HG03354 (cell line): ENCODE measurements around the gene FANCD2.
"Not testable (repeated sequence)": the region's sequence is repeated elsewhere in the genome, so short reads cannot be mapped to it uniquely, and the experiment has no call there.

Source experiments
- ATAC-seq: cut with Tn5 transposase; IDR thresholded peaks from one replicate; pipeline ENCODE4 v1.9.1; 2021; ENCODE audit warnings: mild to moderate bottlenecking; ENCODE audit not compliant: unreplicated experiment, poor library complexity, severe bottlenecking

Gene FANCD2

DNA sequence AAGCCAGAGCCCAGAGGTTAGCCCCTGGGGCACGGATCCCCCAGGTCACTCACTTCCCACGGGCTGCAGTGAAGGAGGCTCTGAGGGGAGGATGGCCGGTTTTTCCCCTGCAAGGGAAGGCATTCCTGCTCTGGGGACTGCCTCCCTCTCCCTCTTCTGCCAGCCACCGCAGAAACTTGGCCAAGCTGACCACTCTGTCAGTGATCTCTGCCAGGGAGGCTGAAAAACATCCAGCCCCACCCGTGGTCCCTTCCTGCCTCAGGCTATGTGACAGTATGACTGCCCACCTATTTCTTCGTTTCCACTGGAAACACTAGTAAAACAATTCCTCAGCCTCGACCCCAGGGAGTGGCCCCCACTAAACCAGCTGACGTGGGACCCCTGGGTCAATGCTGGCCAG, 14.6 kb upstream of the FANCD2 start:
- no peak for ATAC-seq

DNA sequence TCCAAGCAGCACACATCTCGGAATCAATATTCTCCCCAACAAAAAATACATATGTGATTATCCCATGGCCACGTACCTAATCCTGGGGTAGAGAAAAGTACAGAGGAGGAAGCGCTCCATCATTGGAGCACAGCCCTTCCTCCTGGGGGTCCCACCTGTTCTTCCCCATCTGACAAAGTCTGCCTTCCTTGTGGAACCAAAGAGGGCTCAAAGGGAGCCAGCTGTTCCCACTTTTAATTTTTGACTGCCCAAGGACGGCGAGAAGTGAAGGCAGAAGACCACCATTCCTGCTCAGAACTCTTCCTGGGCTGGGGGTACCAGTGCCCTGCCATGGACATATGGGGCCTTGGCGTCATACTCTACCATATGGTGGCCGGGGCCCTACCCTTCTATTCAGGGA, 14.1 kb upstream of the FANCD2 start:
- no peak for ATAC-seq

DNA sequence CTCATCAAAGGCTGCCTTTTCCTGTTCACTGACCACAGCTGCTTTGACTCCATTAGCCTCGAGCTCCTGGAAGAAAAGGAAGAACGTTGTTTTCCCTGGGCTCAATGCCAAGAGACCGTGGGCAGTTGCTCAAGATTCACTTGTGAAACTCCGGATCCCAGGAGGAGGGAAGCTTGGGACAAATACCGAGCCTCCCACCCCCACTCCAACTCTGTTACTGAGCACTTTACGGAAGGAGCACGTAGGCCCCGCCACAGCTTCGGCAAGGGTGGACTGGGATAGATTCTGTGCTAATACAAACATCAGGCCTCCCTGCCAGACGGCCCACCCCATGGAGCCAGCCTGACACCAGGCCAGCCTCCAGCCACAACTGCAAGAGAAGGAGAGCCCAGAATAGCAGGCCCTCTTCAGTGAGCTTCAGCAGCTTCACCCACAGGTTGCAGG, 10.8 kb upstream of the FANCD2 start:
- no peak for ATAC-seq

DNA sequence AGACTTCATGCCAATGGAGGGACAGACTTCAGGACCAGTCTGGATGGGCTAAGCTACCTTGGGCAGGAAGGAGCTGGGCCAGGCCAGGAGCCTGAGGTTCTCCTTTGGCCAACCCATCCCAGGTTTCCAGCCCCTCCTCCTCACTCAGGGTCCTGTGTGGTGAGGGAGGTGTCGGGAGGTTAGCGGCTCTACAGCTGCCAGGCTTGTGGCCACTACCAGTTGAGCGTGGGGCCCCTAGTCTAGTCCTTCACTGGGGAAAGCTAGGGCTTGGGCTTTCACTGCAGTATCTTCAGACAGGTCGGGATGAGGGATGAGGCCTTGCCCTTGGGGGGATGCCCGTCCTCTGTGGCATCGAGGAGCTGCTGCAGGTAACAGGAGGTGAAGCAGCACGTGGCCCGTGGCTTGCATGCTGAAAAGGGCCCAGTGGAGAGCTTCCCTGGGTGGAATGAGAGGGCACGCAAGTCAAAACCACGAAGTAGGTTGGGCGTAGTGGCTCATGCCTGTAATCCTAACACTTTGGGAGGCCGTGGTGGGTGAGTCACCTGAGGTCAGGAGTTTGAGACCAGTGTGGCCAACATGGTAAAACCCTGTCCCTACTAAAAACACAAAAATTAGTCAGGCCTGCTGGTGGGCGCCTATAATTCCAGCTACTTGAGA, 8.5 kb upstream of the FANCD2 start:
- no peak for ATAC-seq

DNA sequence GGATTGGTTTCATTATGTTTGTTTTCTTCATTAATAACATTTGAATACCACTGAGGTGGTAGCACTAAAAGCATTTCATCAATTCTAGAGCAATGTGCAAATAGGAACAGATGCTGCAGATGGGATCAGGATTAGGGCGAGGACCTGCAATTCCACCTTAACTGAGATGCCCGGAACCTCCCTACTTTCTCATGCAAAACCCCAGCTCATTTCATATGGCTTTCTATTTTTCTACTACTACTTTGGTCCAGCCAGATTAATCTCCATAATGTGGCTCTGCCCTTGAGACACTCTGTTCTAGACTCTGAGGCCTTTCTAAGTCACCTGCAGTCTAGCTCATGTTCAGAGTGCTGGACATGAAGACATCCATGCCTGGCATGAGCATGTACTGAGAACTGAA, 7.4 kb upstream of the FANCD2 start:
- ATAC-seq, result not testable (repeated sequence)

DNA sequence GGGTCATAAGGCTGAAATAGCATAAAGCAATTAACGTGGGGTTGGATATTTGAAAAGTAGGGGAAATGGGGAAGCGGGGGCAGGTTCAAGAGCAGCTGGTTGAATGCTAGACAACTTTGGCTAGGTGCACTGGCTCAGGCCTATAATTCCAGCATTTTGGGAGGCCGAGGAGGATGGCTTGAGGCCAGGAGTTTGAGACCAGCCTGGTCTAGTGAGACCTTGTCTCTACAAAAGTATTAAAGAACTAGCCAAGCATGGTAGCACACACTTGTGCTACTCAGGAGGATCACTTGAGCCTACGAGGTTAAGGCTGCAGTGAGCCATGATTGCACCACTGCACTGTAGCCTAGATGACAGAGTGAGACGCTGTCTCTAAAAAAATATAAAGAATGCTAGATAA, 6.9 kb upstream of the FANCD2 start:
- no peak for ATAC-seq

DNA sequence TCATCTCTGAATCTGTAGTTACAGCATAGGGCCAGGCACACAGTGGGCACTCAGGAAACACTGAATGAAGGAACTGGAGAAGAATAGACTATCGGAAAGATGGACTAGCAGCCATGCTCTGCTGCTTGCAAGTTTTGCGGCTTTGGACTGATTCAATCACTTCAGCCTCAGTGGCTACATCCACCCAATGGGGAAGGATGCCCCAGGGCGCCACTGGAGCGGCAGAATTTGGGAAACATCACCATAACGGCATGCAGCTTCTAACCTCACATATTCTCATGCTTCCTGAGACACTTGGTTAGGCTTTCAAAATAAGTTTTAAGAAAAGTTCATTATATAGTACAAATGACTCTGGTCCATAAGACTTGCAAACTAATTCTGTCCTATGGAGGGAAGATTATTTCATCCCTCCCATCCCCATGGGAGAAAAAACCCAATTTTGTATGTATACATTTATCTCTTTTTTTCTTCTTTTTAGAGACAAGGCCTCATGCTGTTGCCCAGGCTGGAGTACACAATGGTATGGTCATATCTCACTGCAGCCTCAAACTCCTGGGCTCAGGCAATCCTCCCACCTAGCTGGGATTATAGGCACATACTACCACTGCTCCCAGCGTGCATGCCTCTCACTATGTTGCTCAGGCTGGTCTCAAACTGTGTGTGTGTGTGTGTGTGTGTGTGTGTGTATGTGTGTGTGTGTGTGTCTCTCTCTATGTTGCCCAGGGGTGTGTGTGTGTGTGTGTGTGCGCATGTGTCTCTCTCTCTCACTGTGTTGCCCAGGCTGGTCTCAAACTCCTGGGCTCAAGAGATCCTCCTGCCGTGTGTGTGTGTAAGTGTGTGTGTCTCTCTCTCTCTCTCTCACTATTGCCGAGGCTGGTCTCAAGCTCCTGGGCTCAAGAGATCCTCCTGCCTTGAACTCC, 4.1 kb upstream of the FANCD2 start:
- ATAC-seq, result no peak

DNA sequence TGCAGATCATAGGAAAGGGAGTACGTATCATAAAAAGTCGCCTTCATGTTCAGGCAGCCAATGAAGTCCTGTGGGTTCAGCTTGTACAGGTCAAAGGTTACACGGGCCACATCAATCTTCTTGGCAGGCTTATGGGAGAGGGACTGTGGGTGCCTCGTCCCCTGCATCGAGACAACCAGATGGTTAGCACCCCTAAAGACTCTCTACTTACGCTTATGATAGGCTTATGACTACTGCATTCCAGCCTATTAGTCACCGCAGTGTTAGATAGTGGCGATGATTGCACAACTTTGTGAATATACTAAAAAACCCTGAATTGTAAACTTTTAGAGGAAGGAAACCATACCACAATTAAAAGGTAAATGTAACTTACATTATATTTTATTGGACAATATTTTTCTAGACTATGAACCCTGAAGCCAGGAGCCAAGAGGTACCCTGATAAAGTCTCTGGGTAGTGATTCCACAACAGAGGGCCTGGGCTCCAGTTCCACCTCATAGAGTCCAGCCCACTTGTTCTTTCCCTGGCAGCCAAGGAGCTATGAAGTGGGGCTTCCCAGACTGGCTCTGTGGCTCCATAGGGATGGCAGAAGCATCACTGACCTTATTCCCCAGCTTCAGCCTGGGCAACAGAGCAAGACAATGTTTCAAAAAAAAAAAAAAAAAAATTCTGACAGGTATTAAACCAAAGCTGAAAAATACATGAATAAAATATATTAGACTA, 2.5 kb upstream of the FANCD2 start:
- ATAC-seq, result no peak

DNA sequence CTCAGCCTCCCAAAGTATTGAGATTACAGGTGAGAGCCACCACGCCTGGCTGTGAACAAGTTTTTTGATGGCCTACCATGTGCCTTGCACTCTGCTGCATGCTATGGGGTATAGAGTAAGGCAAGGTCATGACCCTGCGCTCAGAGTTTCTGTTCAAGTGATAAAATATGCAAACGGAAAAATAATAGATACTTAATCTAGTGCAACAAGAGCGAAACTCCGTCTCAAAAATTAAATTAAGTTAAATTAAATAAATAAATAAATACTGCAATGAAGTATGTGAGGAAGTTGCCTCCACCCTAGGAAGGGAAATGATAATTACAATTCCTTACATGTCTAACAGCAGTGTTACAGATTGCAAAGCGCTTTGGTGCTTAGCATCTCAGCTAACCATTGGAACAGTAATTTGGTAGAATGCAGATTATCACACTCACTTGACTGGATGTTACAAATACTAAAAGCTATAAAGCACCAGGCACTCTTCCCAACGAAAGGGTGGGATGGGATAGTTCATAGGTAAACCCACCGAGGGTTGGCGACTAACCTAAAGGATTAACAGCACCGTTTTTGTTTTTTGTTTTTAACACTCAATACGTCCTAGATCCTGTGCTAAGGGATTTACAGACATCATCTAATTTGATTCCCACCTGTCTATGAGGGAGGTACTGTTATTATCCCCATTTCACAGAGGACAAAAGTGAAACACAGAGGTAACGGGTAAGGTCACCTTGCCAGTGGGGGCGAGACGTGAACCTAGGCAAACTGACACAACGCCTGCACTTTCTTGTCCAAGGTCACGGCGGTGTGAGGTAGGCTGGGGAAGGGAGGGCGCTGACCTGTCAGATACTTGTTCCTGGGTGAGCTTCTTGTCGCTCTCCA, 793 bp upstream of the FANCD2 start:
- ATAC-seq, result no peak

DNA sequence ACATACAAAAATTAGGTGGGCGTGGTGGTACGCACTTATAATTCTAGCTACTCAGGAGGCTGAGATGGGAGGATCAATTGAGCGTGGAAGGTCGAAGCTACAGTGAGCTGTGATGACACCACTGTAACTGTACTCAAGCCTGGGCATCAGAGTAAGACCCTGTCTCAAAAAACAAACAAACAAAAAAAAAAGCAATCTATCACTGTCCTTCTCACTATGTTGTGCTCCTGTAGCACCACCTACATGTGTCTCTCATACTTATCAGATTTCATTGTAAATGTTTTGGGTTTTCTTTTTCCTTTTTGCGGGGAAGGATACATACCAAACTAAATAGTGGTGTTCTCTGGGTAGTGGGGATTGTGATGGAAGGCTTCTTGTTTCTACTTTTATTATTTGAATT, 14.8 kb downstream of the FANCD2 start:
- ATAC-seq, result no peak

DNA sequence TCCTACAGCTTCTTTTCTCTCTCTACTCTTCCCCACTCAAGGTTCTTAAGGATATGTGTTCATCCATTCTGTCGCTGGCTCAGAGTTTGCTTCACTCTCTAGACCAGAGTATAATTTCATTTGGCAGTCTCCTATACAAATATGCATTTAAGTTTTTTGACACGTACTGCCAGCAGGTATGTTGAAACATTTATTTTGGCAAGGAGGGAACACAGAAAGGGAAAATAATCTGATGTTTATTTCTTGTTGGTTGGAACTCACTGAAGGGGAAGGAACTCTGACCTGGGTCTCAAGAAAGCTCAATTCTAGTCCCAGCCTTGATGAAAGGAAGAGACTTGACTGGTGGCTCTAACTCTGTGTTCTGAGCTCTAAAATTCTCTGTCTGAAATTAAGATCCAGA, 21.6 kb downstream of the FANCD2 start:
- ATAC-seq, result no peak

DNA sequence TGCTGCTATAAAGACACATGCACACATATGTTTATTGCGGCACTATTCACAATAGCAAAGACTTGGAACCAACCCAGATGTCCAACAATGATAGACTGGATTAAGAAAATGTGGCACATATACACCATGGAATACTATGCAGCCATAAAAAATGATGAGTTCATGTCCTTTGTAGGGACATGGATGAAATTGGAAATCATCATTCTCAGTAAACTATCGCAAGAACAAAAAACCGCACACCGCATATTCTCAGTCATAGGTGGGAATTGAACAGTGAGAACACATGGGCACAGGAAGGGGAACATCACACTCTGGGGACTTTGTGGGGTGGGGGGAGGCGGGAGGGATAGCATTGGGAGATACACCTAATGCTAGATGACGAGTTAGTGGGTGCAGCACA, 26.8 kb downstream of the FANCD2 start:
- not testable (repeated sequence) for ATAC-seq

DNA sequence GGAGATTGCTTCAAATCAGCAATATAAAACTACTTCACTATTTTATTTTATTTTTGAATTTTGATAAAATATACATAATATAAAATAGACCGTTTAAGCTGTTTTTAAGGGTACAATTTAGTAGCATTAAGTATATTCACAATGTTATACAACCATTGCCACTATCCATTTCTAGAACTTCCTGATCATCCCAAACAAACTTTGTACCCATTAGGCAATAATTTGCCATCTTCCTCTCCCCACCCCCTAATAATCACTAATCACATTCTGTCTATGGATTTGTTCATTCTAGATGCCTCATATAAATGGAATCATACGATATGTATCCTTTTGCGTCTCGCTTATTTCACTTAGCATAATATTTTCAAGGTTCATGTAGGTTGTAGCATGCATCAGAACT, 28.9 kb downstream of the FANCD2 start:
- no peak for ATAC-seq

DNA sequence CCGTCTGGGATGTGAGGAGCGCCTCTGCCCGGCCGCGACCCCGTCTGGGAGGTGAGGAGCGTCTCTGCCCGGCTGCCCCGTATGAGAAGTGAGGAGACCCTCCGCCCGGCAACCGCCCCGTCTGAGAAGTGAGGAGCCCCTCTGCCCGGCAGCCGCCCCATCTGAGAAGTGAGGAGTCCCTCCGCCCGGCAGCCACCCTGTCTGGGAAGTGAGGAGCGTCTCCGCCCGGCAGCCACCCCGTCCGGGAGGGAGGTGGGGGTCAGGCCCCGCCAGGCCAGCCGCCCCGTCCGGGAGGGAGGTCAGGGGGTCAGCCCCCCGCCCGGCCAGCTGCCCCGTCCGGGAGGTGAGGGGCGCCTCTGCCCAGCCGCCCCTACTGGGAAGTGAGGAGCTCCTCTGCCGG, 43.8 kb downstream of the FANCD2 start:
- ATAC-seq, result not testable (repeated sequence)

DNA sequence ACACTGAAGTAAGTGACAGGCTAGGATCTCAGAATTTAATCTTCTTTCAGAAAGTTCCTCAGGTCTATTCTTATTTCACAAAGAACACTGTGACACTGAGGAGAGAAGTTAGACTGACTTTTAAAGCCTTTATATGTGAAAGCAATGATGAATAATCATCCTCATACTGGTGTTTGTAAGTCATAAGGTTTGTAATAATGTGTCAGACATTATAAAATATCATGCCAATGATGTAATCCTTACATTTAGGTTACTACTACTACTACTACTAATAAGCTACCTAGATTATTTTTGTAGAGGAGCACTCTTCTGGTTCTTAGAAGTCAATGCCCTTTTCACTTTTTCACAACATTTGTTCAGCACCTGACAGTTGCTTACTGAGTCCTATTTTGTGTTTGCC, 48.4 kb downstream of the FANCD2 start:
- no peak for ATAC-seq

DNA sequence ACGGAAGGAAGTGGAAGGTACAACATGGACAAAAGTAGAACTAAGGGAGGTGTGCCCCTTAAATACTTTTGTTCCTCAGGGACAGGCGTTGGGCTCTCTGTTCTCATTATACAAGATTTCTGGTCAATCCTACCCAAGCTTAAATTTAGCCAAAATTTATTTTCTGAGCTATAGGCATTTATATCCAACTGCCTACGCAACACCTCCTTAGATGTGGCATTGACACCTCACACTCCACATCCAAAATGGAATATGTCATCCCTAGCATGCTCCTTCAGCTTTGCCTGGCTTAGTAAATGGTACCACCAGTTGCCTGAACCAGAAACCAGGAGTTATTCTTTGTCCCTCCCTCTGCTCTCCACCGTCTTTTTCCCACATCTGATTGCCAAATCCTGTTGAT, 55.6 kb downstream of the FANCD2 start:
- no peak for ATAC-seq

DNA sequence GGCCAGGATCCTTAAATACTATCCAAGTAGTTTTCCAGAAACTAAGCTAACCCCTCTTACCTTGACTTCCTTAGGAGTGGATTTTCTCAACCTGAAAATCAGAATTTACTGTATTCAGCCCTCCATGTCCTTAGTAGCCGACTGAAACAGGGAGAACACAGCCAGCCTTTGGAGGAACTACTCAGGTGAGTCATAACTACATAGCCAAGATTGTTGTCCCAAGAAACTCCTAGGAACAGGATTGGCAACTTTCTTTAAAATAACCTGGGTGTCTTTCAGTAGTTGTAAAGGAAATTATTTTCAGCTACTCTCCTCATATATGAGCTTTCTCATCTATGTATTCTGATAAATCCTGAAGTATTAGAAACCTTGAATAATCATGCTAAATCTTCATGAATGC, 59.5 kb downstream of the FANCD2 start:
- ATAC-seq, result no peak

DNA sequence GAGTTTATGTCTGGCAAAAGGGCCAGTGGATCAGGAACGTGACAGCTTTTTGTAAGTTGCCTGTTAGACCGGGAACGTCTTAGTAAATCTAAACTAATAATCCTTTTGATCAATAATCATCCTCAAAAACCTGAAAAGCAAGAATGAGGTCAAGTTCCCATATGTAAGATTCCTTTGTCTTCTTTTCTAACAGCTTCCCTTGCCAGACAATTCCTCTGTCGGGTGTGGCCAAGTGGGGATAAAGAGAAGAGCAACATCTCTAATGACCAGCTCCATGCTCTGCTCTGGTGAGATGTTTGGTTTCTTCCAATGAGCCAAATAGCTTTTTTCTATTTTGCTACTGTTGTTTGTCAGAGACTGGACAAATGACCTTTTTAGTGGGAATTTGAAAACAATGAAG, 62.0 kb downstream of the FANCD2 start:
- ATAC-seq, result no peak

DNA sequence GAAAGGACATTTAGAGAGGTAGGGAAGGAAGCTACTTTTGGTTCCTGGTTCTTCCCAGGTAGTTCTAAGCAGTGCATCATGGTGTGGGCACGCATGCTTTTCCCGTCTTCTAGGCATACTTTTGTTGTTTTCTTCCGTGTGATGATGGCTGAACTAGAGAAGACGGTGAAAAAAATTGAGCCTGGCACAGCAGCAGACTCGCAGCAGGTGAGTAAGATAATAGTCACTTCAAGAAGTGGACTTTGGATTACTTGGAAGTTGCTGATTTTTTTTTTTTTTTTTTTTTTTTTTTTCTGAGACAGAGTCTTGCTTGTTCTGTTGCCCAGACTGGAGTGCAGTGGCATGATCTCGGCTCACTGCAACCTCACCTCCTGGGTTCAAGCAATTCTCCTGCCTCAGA, 63.9 kb downstream of the FANCD2 start:
- ATAC-seq, result no peak

DNA sequence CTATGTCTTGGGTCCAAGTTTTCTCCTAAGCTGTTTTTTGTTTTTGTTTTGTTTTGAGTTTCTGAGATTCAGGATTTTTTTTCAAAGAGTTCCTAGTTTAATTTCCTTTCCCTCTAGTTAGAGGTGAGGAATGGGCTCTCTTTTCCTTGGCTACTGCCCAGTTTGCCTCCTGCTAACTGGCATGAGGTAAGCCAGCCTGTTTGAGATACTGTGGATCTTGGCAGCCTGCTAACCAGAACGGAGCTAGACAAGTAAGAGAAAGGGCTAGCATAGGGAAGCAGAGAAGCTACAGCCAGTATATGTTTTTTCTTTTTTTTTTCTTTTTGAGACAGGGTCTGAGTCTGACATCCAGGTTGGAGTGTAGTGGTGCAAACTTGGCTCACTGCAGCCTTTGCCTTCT, 64.5 kb downstream of the FANCD2 start:
- not testable (repeated sequence) for ATAC-seq
